ENCODE results near the gene APBB1. TPM values are rescaled to one million over a fixed set of nuclear protein-coding genes. Genes with fewer than 3 reads are reported as not detected.
A peak's percentile ranks its signal among the peaks of the same experiment; 100 is the strongest.

Gene APBB1
- total and polyA plus RNA-seq, 2 donors (not counting 1 experiment from before 2014, with no cell fraction given): 23.4 to 32.5 TPM

DNA sequence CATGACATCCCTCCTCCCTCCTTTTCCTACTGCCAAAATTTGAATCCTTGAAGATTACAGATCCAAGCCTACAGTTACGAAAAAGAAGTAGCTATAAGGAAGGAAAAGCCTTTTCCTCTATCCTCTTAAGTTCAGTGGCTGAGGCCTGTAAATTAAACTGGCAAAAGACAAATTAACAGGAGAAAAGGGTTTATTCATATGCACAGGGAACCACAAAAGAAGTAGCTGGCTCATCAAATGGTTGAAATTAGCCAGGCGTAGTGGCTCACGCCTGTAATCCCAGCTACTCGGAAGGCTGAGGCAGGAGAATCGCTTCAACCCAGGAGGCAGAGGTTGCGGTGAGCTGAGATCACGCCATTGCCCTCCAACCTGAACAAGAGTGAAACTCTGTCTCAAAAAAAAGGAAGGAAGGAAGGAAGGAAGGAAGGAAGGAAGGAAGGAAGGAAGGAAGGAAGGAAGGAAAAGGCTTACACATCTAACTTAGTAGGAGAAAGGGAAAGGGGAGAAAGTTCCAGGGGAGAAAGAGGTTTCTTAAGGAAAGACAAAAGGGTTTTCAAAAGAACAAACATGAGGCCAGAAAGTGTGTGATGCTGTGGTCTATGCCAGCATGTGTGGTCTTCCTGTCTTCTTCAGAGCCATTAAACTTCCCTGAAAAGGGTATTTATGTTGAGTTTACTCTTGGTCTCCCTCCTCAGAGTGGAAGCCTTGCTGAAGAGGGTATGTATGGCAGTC lies 33.7 kb downstream of the APBB1 start:
- Histone ChIP-seq H2AFZ (ENCODE audit: insufficient read depth, low read depth, low read length, poor library complexity, severe bottlenecking) (no peak overlapping the region), H3K36me3 (replicated peaks in 1 of 2; ENCODE audit: control extremely low read depth in 1 of 2, control insufficient read depth in 1 of 2, extremely low read depth in 1 of 2, insufficient read depth in 2 of 2, low read length in 1 of 2) (no peaks in the 10 kb centered on the region), H3K4me1 (ENCODE audit: control insufficient read depth in 2 of 2, insufficient read depth in 2 of 2, low read length in 2 of 2) (peaks cover 7 to 9% of the 10 kb centered on the region in 2 donors), H3K4me3 (ENCODE audit: control extremely low read depth in 1 of 5, extremely low read depth in 1 of 5, insufficient read depth in 1 of 5, low read depth in 2 of 5, low read length in 4 of 5) (no peak overlapping the region), H3K27ac (ENCODE audit: low read length in 2 of 2) (no peak overlapping the region), H3K9ac (ENCODE audit: low read length) (no peak overlapping the region), H3K79me2 (ENCODE audit: control insufficient read depth, insufficient read depth, low read length) (no peaks in the 10 kb centered on the region), H4K20me1 (ENCODE audit: control insufficient read depth, insufficient read depth, low read length, poor library complexity, severe bottlenecking) (no peaks in the 10 kb centered on the region), H3K27me3 (replicated peaks in 1 of 4; ENCODE audit: control extremely low read depth in 1 of 4, control insufficient read depth in 3 of 4, insufficient read depth in 4 of 4, low read length in 3 of 4) (no peaks in the 10 kb centered on the region), H3K9me3 (ENCODE audit: control extremely low read depth in 1 of 3, control insufficient read depth in 2 of 3, insufficient read depth in 1 of 3, low read length in 2 of 3) (no peaks in the 10 kb centered on the region), H3K4me2 (replicated peaks; ENCODE audit: low read depth, low read length, poor library complexity, severe bottlenecking) (no peak overlapping the region)
- Mint-ChIP-seq H3K27ac (no peak overlapping the region), H3K4me1 (peaks cover 10% of the 10 kb centered on the region), H3K4me3 (no peak overlapping the region), H3K27me3 (no peaks in the 10 kb centered on the region), H3K9me3 (ENCODE audit: insufficient read depth) (no peaks in the 10 kb centered on the region)
- WGBS (ENCODE audit: insufficient coverage): 100% methylated on average over 6 of the region's 7 CpGs
- ChIA-PET POLR2A (no interaction called here), CTCF (interaction anchor here (0.6 to 1.6 kb wide), 2 partner anchors 22 to 87 kb away, joined by 4 to 6 read pairs; no protein-coding TSS in a partner anchor)
- DNase-seq (no peak), ATAC-seq (ENCODE audit: low read depth) (no peak)
- intact Hi-C loops (cut with micrococcal nuclease): no loop called here
- TF ChIP-seq, protein P1, sequence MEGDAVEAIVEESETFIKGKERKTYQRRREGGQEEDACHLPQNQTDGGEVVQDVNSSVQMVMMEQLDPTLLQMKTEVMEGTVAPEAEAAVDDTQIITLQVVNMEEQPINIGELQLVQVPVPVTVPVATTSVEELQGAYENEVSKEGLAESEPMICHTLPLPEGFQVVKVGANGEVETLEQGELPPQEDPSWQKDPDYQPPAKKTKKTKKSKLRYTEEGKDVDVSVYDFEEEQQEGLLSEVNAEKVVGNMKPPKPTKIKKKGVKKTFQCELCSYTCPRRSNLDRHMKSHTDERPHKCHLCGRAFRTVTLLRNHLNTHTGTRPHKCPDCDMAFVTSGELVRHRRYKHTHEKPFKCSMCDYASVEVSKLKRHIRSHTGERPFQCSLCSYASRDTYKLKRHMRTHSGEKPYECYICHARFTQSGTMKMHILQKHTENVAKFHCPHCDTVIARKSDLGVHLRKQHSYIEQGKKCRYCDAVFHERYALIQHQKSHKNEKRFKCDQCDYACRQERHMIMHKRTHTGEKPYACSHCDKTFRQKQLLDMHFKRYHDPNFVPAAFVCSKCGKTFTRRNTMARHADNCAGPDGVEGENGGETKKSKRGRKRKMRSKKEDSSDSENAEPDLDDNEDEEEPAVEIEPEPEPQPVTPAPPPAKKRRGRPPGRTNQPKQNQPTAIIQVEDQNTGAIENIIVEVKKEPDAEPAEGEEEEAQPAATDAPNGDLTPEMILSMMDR (IDR thresholded peaks at IDR 0.05): no peak
- TF ChIP-seq EZH2 (IDR thresholded peaks at IDR 0.05; ENCODE audit: borderline replicate concordance, insufficient read depth, low read depth, low read length, poor library complexity, severe bottlenecking): no peak

DNA sequence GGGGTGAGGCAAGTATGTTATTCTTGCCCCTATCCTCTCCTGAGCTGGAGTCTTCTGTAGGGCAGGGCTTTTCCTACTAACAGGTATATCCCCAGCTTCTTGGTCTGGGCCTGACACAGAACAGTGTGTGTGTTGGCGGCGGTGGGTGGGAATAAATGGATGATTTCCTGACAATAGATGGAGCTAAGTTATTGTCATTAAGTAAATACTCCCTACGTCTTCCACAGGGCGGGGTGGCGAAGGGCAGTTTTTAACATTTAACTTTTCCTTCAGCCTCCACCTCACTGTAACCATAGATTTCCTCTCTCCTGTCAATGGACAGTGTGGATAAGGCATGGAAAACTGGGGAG lies 40.3 kb downstream of the APBB1 start:
- Histone ChIP-seq H3K9ac (ENCODE audit: low read length) (peak overlapping the region; percentile 1), H2AFZ (ENCODE audit: insufficient read depth, low read depth, low read length, poor library complexity, severe bottlenecking) (peak overlapping the region; percentile 52), H3K9me3 (ENCODE audit: control extremely low read depth in 1 of 3, control insufficient read depth in 2 of 3, insufficient read depth in 1 of 3, low read length in 2 of 3) (no peaks in the 10 kb centered on the region), H3K4me2 (replicated peaks; ENCODE audit: low read depth, low read length, poor library complexity, severe bottlenecking) (peak overlapping the region; percentile 31), H3K27ac (ENCODE audit: low read length in 2 of 2) (peak overlapping the region; percentile 66 to 73), H3K4me3 (ENCODE audit: control extremely low read depth in 1 of 5, extremely low read depth in 1 of 5, insufficient read depth in 1 of 5, low read depth in 2 of 5, low read length in 4 of 5) (no peak overlapping the region), H4K20me1 (ENCODE audit: control insufficient read depth, insufficient read depth, low read length, poor library complexity, severe bottlenecking) (no peaks in the 10 kb centered on the region), H3K4me1 (ENCODE audit: control insufficient read depth in 2 of 2, insufficient read depth in 2 of 2, low read length in 2 of 2) (peaks cover 16 to 17% of the 10 kb centered on the region in 2 donors), H3K27me3 (replicated peaks in 1 of 4; ENCODE audit: control extremely low read depth in 1 of 4, control insufficient read depth in 3 of 4, insufficient read depth in 4 of 4, low read length in 3 of 4) (no peaks in the 10 kb centered on the region), H3K79me2 (ENCODE audit: control insufficient read depth, insufficient read depth, low read length) (no peaks in the 10 kb centered on the region), H3K36me3 (replicated peaks in 1 of 2; ENCODE audit: control extremely low read depth in 1 of 2, control insufficient read depth in 1 of 2, extremely low read depth in 1 of 2, insufficient read depth in 2 of 2, low read length in 1 of 2) (no peaks in the 10 kb centered on the region)
- Mint-ChIP-seq H3K9me3 (ENCODE audit: insufficient read depth) (no peaks in the 10 kb centered on the region), H3K27ac (peak overlapping the region; percentile 88), H3K4me1 (peaks cover 20% of the 10 kb centered on the region), H3K4me3 (no peak overlapping the region), H3K27me3 (no peaks in the 10 kb centered on the region)
- intact Hi-C loops (cut with micrococcal nuclease): loop anchor here (2.0 to 5.0 kb wide), 3 partner anchors 224 to 379 kb away; partner anchors contain the start of genes ILK and RRP8
- ChIA-PET POLR2A (interaction anchor here (0.9 to 1.3 kb wide), 5 partner anchors 12 to 66 kb away, joined by 3 to 7 read pairs (median 3); partner anchors contain the start of genes APBB1, HPX and SMPD1), CTCF (interaction anchor here (0.7 to 10.9 kb wide), 58 partner anchors 10 to 420 kb away, joined by 3 to 536 read pairs (median 6); partner anchors contain the start of genes APBB1, ARFIP2, DNHD1 and HPX)
- no peak for DNase-seq
- no CpG with 5 or more reads among the region's 5 CpGs for WGBS (ENCODE audit: insufficient coverage)
- no peak for ATAC-seq (ENCODE audit: low read depth)
- no peak for TF ChIP-seq EZH2 (IDR thresholded peaks at IDR 0.05; ENCODE audit: borderline replicate concordance, insufficient read depth, low read depth, low read length, poor library complexity, severe bottlenecking)
- TF ChIP-seq, protein P1 (IDR thresholded peaks at IDR 0.05): no peak
